ENCODE measurements around the gene ATP6V0A4.

GRCh38 chr7:138658889-138659288 is 139.1 kb downstream of the ATP6V0A4 start:
- TF ChIP-seq CTCF (IDR thresholded peaks at IDR 0.05) (no peak), EZH2 (IDR thresholded peaks at IDR 0.05; ENCODE audit: borderline replicate concordance, insufficient read depth, low read depth, low read length, poor library complexity, severe bottlenecking) (no peak)

Measured in B cell (primary cell).